A673 (cell line): ENCODE results near the gene SBF2.

Source experiments
- CTCF ChIP-seq: fragments of 300-800, 200-600 bp; sonication (generic); conservative IDR thresholded peaks from 2 replicates; pipeline ENCODE4 v1.5.1; 2017; ENCODE audit warnings: low read depth, mild to moderate bottlenecking, antibody characterized with exemption, low read length, moderate library complexity, mixed read lengths
- EZH2 ChIP-seq: fragments of 200-600 bp; sonication (generic); IDR thresholded peaks from 2 replicates; pipeline ENCODE4 v1.6.1; 2017; ENCODE audit warnings: borderline replicate concordance, low read depth, mild to moderate bottlenecking, mixed read lengths, antibody characterized with exemption, low read length; ENCODE audit not compliant: poor library complexity, severe bottlenecking

- no peak for TF ChIP-seq CTCF
- no peak for TF ChIP-seq EZH2
These were observed 33.2 kb upstream of the SBF2 start for GRCh38 chr11:10327254-10327653.
